K562 (cell line): ENCODE measurements around the gene SLC48A1. TPM values are rescaled to one million over a fixed set of nuclear protein-coding genes. Genes with fewer than 3 reads are reported as not detected.
A peak's percentile ranks its signal among the peaks of the same experiment; 100 is the strongest.

Source experiments
- ARID2 ChIP-seq: fragments of 450-650 bp; IDR thresholded peaks from 2 replicates; pipeline ENCODE4 v1.6.1; 2017; ENCODE audit warnings: antibody characterized with exemption, mild to moderate bottlenecking
- ARNT ChIP-seq, 2 experiments: fragments of 450-650 bp; IDR thresholded peaks; 2 replicates each; pipeline ENCODE4 v1.6.1; 2016; ENCODE audit warnings: mild to moderate bottlenecking in 1 of 2
- KDM4B ChIP-seq, 2 experiments: fragments of 450-650 bp in 1 of 2; sonication (generic) in 1 of 2; IDR thresholded peaks; 2 replicates each; pipeline ENCODE4 v1.6.1; 2016 to 2017; ENCODE audit warnings: borderline replicate concordance in 2 of 2, antibody characterized with exemption in 1 of 2, low read depth in 1 of 2, mild to moderate bottlenecking in 1 of 2
- KLF13 ChIP-seq: fragments of 450-650 bp; IDR thresholded peaks from 2 replicates; pipeline ENCODE4 v1.6.1; 2016; ENCODE audit warnings: missing genetic modification characterization, low read depth, mild to moderate bottlenecking, missing compliant biosample characterization, moderate library complexity, borderline replicate concordance
- LCOR ChIP-seq: sonication (generic); formaldehyde crosslinking; IDR thresholded peaks from 2 replicates; pipeline ENCODE4 v1.8.0; 2022; ENCODE audit warnings: mild to moderate bottlenecking, missing genetic modification reagents
- POLR2A ChIP-seq: fragments of 450-650 bp; conservative IDR thresholded peaks from 2 replicates; pipeline ENCODE4 v1.6.1; 2016
- POLR2G ChIP-seq: fragments of 200-400 bp; formaldehyde crosslinking; IDR thresholded peaks from 2 replicates; pipeline ENCODE4 v1.6.1; 2017; ENCODE audit warnings: low read depth, mild to moderate bottlenecking, antibody characterized with exemption, low read length, moderate library complexity
- RBFOX2 ChIP-seq: fragments of 200-400 bp; formaldehyde crosslinking; IDR thresholded peaks from 2 replicates; pipeline ENCODE4 v1.6.1; 2017; ENCODE audit warnings: low read depth, mild to moderate bottlenecking, low read length, moderate library complexity
- TAF15 ChIP-seq: fragments of 200-400 bp; formaldehyde crosslinking; IDR thresholded peaks from 2 replicates; pipeline ENCODE4 v1.6.1; 2017; ENCODE audit warnings: mild to moderate bottlenecking, low read depth, low read length, moderate library complexity
- TGIF2 ChIP-seq: sonication (generic); formaldehyde crosslinking; IDR thresholded peaks from 2 replicates; pipeline ENCODE4 v1.8.1; 2022; ENCODE audit warnings: mild to moderate bottlenecking, missing genetic modification reagents, moderate library complexity
- ZNF274 ChIP-seq: IDR thresholded peaks from 2 replicates; pipeline ENCODE4 v1.6.1; 2011; ENCODE audit warnings: low read depth, mild to moderate bottlenecking, low read length, moderate library complexity, borderline replicate concordance
- ZNF316 ChIP-seq: fragments of 450-650 bp; IDR thresholded peaks from 2 replicates; pipeline ENCODE4 v1.6.1; 2016
- ZNF76 ChIP-seq: fragments of 250-450 bp; sonication (Bioruptor Pico); IDR thresholded peaks from 2 replicates; pipeline ENCODE4 v1.4.0; 2020; ENCODE audit warnings: mild to moderate bottlenecking, moderate library complexity, borderline replicate concordance
- polyA plus RNA-seq, 8 experiments: library from polyadenylated mRNA; depleted of rRNA in 4 of 8; stranded (reverse) in 5 of 8; unstranded in 3 of 8; fragments of >200 nt; fragmentation: Nextera tagmentation in 2 of 8; fragmentation: Illumina TruSeq in 1 of 8; extraction: Ambion mirVana in 2 of 8; extraction: Trizol in 1 of 8; gene quantifications; 2 replicates each; pipeline versions ENCODE4 v1.2.1 to v1.2.3, GENCODE V29; 2011 to 2014; ENCODE audit warnings: inconsistent platforms in 1 of 8, missing spikeins in 1 of 8
- total RNA-seq, 7 experiments: library from RNA; depleted of rRNA in 6 of 7; stranded (reverse); fragments of >200 nt in 6 of 7; fragmentation: Illumina TruSeq in 2 of 7; extraction: Trizol in 2 of 7; gene quantifications; 2 replicates each; pipeline versions ENCODE4 v1.2.1 to v1.2.3, GENCODE V29; 2011 to 2021; ENCODE audit warnings: low replicate concordance in 1 of 7
- TF ChIP-seq, protein P1 (sequence below): fragments of 200-600 bp; sonication (generic); IDR thresholded peaks from one replicate; pipeline ENCODE4 v1.6.1; 2012; ENCODE audit warnings: mild to moderate bottlenecking, low read depth, low read length, inconsistent platforms
- TF ChIP-seq, protein P2 (sequence below): fragments of 250-450 bp; sonication (Bioruptor Pico); IDR thresholded peaks from 2 replicates; pipeline ENCODE4 v1.4.0; 2020; ENCODE audit warnings: mild to moderate bottlenecking, moderate library complexity

The SLC48A1 gene
- total and polyA plus RNA-seq, 9 of the 15 experiments (the other 6 are each of a cell fraction or from before 2014, with no cell fraction given): 10.7 to 37.5 (median 18.7) TPM

DNA sequence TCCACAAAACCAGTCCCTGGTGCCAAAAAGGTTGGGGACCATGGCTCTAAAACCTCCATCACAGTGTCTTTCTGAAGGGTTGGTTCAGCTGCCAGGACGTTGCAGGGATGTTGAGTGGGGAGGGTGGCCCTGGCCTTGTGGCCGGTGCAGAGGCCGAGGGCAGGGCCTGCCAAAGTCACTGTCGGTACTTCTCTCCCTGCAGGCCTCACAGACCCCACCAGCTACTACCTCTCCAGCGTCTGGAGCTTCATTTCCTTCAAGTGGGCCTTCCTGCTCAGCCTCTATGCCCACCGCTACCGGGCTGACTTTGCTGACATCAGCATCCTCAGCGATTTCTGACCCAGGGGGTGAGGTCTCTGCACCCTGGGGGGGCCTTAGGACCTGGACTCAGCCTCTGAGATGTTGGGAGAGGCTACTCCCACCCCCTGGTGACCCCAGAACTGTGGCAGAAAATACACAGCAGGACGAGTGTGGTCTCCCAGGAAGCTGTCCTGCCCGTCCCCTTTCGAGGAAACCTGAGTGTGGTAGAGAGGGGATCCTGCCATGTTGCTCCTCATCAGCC is 7.0 kb downstream of the SLC48A1 start (continued):
- TF ChIP-seq, protein P1, sequence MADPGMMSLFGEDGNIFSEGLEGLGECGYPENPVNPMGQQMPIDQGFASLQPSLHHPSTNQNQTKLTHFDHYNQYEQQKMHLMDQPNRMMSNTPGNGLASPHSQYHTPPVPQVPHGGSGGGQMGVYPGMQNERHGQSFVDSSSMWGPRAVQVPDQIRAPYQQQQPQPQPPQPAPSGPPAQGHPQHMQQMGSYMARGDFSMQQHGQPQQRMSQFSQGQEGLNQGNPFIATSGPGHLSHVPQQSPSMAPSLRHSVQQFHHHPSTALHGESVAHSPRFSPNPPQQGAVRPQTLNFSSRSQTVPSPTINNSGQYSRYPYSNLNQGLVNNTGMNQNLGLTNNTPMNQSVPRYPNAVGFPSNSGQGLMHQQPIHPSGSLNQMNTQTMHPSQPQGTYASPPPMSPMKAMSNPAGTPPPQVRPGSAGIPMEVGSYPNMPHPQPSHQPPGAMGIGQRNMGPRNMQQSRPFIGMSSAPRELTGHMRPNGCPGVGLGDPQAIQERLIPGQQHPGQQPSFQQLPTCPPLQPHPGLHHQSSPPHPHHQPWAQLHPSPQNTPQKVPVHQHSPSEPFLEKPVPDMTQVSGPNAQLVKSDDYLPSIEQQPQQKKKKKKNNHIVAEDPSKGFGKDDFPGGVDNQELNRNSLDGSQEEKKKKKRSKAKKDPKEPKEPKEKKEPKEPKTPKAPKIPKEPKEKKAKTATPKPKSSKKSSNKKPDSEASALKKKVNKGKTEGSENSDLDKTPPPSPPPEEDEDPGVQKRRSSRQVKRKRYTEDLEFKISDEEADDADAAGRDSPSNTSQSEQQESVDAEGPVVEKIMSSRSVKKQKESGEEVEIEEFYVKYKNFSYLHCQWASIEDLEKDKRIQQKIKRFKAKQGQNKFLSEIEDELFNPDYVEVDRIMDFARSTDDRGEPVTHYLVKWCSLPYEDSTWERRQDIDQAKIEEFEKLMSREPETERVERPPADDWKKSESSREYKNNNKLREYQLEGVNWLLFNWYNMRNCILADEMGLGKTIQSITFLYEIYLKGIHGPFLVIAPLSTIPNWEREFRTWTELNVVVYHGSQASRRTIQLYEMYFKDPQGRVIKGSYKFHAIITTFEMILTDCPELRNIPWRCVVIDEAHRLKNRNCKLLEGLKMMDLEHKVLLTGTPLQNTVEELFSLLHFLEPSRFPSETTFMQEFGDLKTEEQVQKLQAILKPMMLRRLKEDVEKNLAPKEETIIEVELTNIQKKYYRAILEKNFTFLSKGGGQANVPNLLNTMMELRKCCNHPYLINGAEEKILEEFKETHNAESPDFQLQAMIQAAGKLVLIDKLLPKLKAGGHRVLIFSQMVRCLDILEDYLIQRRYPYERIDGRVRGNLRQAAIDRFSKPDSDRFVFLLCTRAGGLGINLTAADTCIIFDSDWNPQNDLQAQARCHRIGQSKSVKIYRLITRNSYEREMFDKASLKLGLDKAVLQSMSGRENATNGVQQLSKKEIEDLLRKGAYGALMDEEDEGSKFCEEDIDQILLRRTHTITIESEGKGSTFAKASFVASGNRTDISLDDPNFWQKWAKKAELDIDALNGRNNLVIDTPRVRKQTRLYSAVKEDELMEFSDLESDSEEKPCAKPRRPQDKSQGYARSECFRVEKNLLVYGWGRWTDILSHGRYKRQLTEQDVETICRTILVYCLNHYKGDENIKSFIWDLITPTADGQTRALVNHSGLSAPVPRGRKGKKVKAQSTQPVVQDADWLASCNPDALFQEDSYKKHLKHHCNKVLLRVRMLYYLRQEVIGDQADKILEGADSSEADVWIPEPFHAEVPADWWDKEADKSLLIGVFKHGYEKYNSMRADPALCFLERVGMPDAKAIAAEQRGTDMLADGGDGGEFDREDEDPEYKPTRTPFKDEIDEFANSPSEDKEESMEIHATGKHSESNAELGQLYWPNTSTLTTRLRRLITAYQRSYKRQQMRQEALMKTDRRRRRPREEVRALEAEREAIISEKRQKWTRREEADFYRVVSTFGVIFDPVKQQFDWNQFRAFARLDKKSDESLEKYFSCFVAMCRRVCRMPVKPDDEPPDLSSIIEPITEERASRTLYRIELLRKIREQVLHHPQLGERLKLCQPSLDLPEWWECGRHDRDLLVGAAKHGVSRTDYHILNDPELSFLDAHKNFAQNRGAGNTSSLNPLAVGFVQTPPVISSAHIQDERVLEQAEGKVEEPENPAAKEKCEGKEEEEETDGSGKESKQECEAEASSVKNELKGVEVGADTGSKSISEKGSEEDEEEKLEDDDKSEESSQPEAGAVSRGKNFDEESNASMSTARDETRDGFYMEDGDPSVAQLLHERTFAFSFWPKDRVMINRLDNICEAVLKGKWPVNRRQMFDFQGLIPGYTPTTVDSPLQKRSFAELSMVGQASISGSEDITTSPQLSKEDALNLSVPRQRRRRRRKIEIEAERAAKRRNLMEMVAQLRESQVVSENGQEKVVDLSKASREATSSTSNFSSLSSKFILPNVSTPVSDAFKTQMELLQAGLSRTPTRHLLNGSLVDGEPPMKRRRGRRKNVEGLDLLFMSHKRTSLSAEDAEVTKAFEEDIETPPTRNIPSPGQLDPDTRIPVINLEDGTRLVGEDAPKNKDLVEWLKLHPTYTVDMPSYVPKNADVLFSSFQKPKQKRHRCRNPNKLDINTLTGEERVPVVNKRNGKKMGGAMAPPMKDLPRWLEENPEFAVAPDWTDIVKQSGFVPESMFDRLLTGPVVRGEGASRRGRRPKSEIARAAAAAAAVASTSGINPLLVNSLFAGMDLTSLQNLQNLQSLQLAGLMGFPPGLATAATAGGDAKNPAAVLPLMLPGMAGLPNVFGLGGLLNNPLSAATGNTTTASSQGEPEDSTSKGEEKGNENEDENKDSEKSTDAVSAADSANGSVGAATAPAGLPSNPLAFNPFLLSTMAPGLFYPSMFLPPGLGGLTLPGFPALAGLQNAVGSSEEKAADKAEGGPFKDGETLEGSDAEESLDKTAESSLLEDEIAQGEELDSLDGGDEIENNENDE: no peak
- TF ChIP-seq POLR2G (peak; percentile 70), TGIF2 (CRISPR knock-in tag) (no peak), KLF13 (no peak), ZNF316 (peak; percentile 46; the same call in 1 of the 2 replicates), POLR2A (0 out of 2 replicates have a peak, but pooled peaks have one; percentile 13), ARID2 (no peak), ZNF76 (no peak), TAF15 (0 out of 2 replicates have a peak, but pooled peaks have one; percentile 49), LCOR (CRISPR knock-in tag) (no peak), RBFOX2 (peak; percentile 52), ZNF274 (no peak), KDM4B (IDR thresholded peaks at IDR 0.05; ENCODE audit: borderline replicate concordance in 2 of 2, low read depth in 1 of 2) (no peak), ARNT (IDR thresholded peaks at IDR 0.05) (no peak)
- TF ChIP-seq, protein P2, sequence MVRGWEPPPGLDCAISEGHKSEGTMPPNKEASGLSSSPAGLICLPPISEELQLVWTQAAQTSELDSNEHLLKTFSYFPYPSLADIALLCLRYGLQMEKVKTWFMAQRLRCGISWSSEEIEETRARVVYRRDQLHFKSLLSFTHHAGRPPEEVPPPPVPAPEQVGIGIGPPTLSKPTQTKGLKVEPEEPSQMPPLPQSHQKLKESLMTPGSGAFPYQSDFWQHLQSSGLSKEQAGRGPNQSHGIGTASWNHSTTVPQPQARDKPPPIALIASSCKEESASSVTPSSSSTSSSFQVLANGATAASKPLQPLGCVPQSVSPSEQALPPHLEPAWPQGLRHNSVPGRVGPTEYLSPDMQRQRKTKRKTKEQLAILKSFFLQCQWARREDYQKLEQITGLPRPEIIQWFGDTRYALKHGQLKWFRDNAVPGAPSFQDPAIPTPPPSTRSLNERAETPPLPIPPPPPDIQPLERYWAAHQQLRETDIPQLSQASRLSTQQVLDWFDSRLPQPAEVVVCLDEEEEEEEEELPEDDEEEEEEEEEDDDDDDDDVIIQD (CRISPR knock-in tag): no peak
